NCI-H524 (cell line): ENCODE data around the gene NRG3.
"Not testable (repeated sequence)": the region's sequence is repeated elsewhere in the genome, so short reads cannot be mapped to it uniquely, and the experiment has no call there.

Experiments
- DNase-seq, 2 experiments: peaks; one replicate each; lab custom pipeline; 2025; lab: John Stamatoyannopoulos, UW

NRG3 gene

DNA sequence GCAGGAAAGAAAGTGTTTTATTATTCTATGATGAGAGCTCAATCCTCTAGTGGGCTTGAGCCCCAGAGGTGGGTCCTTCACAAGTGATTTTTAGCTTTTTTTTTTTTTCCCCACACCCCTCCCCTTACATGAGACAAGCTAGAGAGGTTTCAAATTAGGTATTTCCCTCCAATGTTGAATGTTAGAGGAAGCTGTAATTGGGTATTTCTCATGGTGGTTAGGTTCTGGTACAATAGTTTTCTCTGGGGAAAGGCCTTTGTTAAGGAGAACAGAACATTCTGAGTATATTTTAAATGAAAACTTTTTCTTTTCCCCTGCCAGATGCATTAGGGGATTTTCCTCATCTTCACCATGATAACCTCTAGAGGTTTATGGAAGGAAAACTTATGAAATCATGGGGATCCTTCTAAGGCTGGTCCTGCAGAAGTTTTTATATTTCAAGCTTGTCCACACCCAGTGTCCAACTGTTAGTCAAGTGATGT, 1039.7 kb downstream of the NRG3 start:
- DNase-seq, result no peak

DNA sequence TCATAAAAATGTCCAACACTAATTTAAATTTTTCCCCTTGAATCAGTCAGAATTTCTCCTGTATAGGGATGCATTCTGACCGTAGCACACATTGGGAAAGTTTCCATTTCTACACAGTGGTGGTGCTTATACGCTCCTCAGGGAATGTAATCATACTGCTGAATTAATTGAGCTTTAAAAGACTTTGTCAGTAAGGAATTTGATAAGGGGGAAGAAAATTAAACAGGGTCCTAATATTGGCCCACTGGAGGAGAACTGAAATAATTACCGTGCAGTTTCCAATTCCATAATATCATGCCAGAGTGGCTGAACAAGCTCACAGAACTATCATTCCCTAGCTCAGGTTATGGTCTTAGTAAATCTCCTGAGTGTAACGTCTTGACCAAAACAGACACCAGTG, 1041.9 kb downstream of the NRG3 start:
- DNase-seq, result no peak

DNA sequence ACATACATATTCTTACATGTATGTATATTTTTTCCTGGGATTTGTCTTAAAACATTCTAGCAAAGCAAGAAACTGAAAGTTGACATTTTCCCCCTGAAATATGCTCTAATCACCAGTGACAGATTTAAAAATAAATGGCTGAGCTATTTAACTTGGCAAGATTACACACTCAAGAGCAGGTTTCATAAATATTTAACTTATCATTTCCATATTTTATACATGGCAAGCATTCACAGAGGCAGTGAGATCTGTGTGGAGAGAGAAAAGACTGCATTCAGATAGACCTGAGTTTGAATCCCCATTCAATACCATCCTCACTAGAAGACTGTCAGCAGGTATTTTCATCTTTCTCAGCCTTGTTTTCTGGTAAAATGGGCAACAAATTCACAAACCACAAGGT, 1043.0 kb downstream of the NRG3 start:
- DNase-seq, result no peak

DNA sequence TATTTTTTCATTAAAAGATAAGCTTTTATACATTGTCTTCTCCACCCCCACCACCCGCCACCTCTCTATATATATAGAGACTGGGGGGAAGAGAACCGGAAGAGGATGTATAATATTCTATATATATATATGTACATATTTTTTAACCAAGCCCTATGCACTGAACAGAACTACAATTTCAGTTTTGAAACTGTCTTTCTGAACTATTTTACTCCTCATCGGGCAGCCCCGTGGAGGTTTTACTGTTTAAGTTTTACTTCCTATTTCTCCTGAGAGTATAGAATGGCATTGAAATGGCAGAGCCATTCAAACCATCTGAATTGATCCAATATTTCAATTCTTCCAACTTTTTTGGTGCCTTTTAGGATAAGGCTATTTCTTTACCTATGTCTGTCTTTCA, 1047.1 kb downstream of the NRG3 start:
- DNase-seq, result no peak

DNA sequence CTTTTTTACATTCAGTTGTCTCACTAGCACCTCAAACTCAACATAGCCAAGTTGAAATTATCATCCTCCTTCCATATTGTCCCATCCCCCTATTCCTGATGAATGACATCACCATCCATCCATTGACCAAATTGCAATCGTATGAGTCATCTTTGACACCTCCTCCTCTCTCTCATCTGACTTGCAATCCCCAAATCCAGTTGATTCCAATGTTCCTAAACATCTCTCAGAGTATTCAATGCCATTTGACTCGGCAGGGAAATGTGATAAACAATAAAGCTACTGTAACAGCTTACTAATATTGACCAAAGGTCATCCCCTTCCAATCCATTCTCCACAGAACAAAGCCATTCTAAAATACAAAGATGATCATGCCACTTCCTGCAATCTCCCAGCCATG, 1047.8 kb downstream of the NRG3 start:
- DNase-seq, result no peak

DNA sequence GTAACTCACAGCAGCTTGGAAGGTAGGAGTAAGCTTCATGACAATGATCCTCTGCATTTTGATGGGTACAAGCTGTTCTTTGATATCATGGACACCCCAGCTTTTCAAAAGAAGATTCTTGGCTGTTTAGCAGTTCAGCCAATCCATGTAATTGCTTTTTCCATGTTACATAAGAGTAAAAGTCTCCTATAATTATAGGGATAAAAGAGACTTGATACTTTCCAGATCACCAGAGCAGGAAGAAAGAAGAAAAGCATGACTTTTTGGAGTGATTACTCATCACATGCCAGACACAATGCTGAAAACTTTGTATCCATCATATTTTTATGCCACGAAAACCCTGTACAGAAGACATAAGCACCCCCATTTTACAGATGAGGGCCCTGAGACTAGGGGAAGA, 1049.7 kb downstream of the NRG3 start:
- DNase-seq, result no peak

DNA sequence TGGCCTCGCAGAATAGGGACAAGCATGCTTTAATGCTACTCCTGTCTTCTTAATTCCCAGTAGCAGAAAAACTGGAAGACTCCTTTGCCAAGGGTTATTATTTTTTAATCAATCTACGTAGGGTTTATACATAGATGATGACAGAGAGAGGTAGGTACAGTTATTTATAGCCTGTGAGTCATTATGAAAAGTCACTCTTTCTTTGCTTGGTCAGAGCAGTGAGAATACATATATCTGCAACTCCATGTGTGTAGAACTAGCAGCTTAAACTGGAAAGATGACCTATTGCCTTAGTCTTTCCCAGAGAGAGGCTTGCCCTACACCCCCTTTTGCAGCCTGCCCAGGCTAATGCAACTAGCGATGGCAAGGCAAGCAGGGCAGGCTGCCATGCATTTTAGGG, 1050.6 kb downstream of the NRG3 start:
- no peak for DNase-seq

DNA sequence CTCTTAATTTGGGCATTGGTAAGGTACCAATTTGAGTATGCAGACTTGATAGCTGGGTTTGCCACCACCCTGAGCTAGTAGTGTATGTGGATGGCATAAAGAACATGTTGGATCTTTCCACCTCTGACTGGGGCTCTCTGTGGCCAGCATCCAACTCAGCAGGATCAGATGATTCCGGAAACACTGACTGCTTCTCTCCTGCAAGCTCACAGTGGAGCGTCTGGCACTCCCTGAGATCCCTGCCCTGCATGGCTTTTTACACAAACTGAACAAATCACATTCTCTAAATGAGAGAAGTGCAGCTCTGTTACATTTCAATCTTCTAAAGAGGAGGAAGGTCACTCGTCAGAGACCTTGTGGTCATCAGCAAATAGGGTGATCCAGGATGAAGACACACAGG, 1057.5 kb downstream of the NRG3 start:
- no peak for DNase-seq

DNA sequence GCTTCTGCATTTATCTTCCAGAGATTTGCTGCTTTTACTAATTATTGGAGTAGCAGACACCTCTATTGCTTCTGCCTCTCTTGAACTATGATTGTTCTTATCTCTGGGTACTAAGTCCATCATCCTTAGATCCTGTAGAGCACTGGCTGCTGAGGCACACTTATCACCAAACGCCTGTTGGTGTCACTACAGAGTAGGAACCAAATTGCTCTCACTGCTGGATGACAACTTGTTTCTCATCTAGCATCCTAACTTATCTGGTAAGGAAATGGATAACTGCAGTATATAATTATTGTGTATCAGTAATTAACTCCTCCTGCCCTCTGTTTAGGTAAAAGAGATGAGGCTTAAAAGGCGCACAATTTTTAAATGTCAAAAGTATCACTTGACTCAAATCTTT, 1059.4 kb downstream of the NRG3 start:
- peak in 1 of 2 experiments; percentile 12 for DNase-seq

DNA sequence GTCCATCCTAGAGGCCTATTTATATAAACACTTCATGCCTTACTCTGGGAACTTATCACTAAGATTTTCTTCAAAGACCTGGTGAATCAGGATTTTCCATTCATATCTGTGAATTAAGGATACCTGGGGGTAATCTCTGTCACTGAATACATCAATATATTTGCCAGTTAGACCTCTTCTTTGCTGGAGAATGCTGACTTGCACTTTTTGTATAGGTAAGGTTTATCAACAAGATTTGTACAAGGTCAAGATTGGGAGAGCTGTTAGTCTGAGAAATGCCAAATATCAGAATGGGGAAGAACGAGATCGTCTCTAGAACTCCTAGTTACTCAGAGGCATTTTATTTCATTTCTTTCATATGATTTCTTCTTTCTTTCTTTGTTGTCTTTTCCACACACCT, 1060.0 kb downstream of the NRG3 start:
- no peak for DNase-seq

DNA sequence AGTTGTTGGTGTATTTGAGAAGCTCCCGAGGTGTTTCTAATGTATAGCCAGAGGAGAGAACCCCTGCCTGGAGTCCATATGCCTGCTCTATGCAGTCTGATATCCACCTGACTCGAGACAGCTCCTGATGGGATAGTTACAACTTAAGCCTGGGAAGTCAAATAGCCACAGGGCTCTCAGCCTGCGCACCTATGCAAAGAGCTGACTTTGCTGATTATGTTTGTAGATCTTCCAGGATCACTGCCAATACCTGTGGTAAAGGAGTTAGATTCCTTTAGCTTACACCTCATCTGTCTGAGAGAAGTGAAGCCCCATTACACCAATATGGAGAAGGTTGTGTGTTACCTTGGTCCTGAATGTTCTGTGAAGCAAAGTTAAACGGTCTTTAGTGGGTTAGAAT, 1063.3 kb downstream of the NRG3 start:
- DNase-seq, result no peak

DNA sequence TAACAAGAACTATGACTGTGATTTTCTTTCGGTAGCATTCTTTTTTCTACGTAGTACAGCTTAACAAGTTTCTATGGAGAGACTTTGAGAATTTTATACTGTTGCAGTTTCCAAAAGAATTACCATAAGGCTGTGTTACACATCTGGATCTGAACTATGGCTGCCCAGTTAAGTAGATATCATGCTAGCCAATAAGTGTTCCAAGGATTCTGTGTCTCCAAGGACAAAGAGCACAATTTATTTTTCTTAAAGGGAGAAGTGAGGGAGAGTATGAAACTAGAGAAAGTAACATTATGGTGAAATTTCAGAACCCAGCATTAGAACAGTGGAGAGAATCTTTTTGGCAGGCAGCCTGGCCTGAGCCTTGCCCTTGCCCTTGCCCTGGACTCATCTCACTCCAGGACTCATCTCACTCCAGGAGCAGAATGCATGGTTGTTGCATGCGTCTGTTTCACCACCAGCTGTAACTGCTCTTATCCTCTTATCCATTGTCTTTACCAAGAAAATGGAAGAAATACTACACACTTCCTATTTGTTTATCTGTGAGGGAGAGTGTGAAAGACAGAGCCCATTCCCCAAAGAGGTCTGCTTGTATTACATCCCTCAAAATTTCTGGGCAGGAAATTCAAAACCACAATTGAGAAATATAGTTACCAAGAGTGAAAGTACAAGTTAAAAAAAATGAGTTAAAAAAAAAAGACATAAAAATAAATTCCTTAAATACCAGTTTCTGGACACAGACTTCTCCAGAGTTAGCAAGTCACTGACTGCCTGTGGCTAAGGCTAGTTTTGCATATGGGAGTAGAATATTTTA, 1067.5 kb downstream of the NRG3 start:
- no peak for DNase-seq

DNA sequence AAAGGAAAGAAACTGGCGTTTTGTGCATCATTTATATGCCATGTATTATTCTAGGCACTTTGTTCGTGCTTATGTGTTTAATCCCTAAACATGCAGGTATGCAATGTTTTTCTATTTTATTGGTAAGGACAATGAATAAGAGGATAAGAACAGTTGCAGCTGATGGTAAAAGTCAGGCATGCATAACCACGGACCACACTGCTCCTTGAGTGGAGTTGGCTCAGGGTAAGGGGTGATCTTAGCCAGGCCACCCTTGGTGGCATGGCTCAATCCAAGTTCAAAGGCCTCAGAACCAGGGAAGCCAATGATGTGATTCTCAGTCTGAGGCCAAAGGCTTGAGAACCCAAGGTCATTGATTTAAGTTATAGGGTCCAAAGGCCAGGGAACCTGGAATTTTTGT, 1068.1 kb downstream of the NRG3 start:
- no peak for DNase-seq

DNA sequence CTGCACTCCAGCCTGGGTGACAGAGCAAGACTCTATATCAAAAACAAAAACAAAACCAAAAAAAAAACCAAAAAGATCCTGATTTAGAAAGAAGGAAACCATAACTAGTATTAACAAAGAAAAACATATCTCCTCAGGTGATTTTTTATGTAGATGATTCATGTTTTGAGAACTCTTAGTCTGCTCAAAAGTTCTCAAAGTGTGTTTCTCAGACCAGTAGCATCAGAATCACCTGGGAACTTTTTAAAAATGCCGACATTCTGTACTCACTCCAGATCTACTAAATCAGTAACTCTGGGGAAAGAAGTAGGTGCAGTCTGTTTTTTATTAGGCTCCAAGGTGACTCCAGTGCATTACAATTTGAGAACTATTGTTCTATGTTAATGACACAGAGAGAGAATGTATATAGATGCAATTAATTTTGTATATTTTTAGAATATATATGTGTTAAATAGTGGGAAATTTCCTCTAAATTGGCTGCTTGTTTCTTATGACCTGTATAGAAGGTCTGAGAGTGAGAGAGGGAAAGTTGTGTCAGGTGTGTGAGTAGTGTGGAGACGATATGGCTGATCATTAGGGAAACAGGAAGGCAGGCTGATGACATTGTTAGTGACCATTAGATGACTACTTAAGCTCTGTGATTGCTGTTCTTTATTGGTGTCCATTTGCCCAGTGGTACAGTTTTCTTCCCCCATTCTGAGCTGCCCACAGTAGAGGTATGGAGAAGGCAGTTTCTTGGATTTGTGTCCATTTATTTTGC, 1075.0 kb downstream of the NRG3 start:
- DNase-seq, result no peak

DNA sequence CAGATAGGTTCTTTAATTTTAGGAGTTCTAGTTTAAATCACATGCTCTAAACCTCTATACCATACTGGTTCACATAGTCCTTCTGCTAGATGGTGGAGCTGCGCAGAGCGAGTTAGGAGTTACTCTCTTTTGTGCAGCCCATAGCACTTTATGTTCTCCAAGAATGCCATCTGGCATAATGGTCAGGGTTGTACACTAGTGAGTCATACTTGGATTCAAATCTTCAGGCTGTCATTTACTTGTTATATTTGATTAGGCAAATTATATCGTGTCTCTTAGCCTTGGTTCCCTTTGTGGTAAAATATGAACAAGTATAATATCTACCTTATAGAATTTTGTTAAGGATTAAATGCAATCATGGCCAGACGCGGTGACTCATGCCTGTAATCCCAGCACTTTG, 1078.3 kb downstream of the NRG3 start:
- no peak for DNase-seq

DNA sequence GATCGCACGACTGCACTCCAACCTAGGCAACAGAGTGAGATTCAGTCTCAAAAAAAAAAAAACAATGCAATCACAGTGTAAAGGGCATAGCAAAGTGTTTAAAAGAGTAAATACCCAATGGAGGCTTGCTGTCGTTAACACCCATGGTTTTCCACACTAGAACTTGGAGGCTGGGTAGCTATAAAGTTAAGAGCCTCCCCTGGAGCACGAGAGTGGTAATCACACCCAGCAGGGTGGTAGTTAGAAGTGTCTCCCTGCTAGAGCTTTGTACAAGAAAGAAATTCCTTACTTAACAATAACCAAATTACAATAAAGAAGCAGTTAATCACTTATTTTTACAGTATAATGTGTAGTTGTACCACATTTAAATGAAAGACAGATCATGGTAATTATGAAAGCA, 1078.9 kb downstream of the NRG3 start:
- DNase-seq, result no peak

DNA sequence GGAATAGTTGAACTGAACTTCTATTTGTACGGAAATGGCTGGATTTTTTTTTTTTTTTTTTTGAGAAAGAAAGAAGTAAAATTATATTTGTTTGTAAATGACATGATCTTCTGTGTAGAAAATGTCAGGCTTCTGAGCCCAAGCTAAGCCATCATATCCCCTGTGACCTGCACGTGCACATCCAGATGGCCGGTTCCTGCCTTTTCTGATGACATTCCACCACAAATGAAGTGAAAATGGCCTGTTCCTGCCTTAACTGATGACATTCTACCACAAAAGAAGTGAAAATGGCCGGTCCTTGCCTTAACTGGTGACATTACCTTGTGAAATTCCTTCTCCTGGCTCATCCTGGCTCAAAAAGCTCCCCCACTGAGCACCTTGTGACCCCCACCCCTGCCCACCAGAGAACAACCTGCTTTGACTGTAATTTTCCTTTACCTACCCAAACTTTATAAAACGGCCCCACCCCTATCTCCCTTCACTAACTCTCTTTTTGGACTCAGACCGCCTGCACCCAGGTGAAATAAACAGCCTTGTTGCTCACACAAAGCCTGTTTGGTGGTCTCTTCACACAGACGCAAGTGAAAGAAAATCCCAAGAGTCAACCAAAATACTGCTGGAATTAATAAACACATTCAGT, 1085.5 kb downstream of the NRG3 start:
- DNase-seq, result not testable (repeated sequence)

DNA sequence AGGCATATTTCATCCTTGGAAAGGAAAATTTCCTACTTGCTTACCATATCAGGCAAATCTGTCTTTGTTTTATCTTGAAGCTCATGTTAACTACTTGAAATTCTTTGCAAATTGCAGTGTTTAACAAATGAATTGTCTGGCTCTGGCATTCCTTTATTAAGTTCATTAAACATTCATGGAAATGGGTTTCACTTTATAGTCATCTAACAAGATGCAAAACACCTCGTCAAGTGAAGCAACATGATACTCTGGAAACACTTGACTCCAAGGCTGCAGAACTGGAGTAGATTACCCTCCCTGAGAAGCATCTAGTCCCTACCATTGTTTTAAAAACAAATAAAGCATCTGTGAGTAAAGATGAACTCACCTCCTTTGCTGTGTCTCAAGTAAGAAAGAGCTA, 1086.9 kb downstream of the NRG3 start:
- peak; percentile 0 to 6 for DNase-seq

DNA sequence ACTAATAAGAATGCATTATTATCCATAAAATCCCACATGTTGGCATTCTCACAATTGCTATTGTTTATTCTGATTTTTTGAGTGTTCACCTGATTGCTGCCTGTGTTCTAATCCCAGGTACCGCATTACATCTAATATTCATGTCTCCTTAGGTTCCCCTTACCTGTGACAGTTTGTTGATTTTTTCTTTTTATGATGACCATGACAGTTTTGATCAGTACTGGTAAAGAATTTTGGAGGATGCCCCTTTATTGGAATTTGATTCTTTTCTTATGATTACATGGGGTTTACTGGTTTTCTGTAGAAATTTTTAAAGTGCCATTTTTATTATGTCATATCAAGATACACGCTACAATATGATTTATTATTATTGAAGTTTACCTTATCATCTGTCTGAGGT, 1091.1 kb downstream of the NRG3 start:
- no peak for DNase-seq

DNA sequence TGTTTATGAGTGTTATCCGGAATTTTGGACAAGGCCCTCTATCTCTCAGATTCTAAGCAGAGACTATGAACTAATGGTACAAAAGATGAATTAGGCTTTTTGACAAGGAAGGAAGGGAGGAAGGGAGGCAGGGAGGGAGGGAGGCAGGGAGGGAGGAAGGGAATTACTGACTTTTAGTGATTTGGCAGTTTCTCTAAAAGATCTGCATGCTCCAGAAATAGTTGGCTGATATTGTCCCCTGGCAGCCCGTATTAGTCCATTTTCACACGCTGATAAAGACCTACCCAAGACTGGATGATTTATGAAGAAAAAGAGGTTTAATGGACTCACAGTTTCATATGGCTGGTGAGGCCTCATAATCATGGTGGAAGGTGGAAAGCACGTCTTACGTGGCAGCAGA, 1093.5 kb downstream of the NRG3 start:
- no peak for DNase-seq

DNA sequence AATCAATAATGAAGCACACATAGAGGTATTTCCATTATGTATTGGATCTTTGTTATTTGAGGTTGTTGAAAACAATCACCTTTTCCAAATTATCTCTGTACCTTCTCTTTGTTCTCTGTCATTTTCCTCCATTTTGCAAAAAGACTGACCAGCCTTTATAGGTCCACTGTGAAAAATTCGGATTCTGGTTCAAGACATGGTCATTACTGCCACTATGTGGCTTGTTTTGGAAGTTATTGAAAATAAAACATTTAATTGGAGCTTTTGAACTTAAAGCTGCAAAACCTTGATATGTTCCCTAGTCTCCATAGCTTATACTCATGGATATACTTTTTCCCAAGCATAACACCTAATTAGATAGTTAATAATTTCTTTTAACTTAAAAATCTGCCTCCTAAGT, 1094.4 kb downstream of the NRG3 start:
- peak in 1 of 2 experiments; percentile 7 for DNase-seq

DNA sequence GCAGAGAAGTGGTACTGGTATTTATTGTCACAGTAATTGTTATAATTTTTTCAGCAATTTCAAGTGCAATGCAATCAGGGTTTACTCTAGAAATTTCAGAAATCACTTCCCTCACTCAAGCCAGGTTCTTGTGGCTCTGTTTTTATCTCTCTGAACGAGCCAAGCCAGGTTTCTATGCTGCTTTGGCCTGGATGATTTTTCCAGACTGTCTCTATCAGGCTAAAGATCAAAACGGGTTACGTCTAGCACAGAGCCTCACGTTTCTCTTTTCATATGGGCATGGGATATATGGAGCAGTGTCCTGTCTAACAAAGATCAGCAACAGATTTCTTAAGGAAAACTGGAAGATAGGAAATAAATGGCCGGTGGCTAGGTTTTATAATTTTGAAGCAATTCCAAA, 1105.3 kb downstream of the NRG3 start:
- DNase-seq, result no peak

DNA sequence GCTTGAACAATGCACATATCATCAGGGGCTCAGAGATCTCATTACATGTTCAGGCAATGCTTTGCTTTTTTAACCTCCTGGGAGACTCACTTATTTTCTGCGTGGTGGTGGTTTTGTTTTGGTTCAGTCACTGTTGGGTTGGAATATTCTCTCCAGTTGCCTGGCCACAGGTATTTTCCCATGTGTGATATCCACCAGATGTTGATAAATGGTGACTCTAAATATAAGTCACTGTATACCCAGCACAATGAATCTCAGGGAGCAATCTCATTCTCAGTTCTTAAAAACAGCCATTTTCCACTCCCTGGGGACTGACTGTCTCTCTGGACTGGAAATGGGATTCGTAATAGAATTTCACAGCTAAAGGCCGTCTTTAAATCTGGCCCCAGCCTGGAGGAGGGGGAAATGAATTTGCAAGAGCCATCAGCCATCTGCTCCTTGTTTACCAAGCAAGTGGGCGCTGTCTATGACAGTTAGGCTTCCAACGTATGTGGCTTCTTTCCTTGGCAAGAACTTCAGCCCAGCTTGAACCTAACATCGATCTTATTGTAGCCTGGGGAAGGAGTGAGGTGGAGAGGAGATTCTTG, 1106.2 kb downstream of the NRG3 start:
- DNase-seq, result peak; percentile 66 to 88
